ENCODE results near the gene RAB40C. TPM values are rescaled to one million over a fixed set of nuclear protein-coding genes. Genes with fewer than 3 reads are reported as not detected.
A peak's percentile ranks its signal among the peaks of the same experiment; 100 is the strongest.

Gene RAB40C
- total and polyA plus RNA-seq, 9 of the 15 experiments (the other 6 are each of a cell fraction or from before 2014, with no cell fraction given): 0.17 to 23.4 (median 8.7) TPM

DNA sequence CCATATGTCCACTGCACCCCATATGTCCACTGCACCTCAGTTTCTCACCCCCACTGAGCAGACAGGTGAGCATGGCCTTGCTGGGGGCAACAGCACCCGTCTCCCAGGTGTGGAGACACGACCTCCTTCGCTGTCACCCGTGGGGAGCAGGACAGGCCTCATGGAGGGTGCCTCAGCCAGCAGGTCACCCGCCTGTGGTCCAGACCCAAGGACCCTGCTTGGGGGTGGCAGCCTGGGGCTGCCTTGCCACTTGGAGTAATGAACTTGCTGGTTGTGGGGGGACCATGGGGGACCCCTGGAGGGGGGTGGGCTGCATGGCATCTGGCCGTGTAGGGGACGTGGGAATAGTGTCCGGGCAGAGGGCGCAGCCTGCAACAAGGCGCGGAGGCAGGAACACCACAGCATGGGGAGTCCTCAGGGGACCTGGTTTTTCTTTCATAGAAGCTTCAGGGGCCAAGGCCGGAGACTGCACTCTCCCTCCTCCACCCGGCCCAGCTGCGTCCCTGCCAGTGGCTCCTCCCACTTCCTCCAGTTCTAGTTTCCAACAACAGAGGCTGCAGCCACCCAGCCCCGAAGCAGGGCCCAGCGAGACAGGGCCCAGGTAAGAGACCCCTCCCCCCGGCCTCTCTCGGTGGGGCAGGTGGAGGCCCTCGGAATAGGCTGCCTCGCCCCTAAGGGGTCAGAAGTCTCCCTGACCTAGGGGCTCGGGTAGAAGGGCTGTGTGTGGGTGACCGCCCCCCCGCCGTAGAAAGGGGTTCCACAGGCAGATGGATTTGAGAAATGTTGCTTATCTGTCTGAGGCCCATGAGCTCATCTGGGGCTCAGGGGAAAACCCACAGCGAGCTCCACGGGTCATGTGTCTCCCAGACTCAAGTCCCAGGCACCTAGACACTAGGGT, 23.1 kb upstream of the RAB40C start, which contains the start of gene NHLRC4 (continued):
- TF ChIP-seq ZNF668 (CRISPR knock-in tag; IDR thresholded peaks at IDR 0.05) (no peak), ZNF175 (CRISPR knock-in tag; IDR thresholded peaks at IDR 0.05; ENCODE audit: low read depth) (no peak), DMBX1 (CRISPR knock-in tag; IDR thresholded peaks at IDR 0.05; ENCODE audit: borderline replicate concordance) (no peak), STAT5A (IDR thresholded peaks at IDR 0.05; ENCODE audit: borderline replicate concordance, low read length) (no peak), POLR2A (conservative IDR thresholded peaks at IDR 0.05) (no peak), ZNF583 (CRISPR knock-in tag; IDR thresholded peaks at IDR 0.05) (no peak), NFE2L1 (tag; IDR thresholded peaks at IDR 0.05; ENCODE audit: borderline replicate concordance, low read depth) (no peak), KAT8 (IDR thresholded peaks at IDR 0.05; ENCODE audit: low read depth) (no peak)
- TF ChIP-seq, protein P1, sequence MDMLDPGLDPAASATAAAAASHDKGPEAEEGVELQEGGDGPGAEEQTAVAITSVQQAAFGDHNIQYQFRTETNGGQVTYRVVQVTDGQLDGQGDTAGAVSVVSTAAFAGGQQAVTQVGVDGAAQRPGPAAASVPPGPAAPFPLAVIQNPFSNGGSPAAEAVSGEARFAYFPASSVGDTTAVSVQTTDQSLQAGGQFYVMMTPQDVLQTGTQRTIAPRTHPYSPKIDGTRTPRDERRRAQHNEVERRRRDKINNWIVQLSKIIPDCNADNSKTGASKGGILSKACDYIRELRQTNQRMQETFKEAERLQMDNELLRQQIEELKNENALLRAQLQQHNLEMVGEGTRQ (CRISPR knock-in tag; IDR thresholded peaks at IDR 0.05): peak; percentile 54
- TF ChIP-seq, protein P2, sequence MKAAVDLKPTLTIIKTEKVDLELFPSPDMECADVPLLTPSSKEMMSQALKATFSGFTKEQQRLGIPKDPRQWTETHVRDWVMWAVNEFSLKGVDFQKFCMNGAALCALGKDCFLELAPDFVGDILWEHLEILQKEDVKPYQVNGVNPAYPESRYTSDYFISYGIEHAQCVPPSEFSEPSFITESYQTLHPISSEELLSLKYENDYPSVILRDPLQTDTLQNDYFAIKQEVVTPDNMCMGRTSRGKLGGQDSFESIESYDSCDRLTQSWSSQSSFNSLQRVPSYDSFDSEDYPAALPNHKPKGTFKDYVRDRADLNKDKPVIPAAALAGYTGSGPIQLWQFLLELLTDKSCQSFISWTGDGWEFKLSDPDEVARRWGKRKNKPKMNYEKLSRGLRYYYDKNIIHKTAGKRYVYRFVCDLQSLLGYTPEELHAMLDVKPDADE (conservative IDR thresholded peaks at IDR 0.05; ENCODE audit: control insufficient read depth, low read depth, low read length): no peak
- TF ChIP-seq, protein P3, sequence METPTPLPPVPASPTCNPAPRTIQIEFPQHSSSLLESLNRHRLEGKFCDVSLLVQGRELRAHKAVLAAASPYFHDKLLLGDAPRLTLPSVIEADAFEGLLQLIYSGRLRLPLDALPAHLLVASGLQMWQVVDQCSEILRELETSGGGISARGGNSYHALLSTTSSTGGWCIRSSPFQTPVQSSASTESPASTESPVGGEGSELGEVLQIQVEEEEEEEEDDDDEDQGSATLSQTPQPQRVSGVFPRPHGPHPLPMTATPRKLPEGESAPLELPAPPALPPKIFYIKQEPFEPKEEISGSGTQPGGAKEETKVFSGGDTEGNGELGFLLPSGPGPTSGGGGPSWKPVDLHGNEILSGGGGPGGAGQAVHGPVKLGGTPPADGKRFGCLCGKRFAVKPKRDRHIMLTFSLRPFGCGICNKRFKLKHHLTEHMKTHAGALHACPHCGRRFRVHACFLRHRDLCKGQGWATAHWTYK (CRISPR knock-in tag; IDR thresholded peaks at IDR 0.05): no peak
- TF ChIP-seq, protein P4, sequence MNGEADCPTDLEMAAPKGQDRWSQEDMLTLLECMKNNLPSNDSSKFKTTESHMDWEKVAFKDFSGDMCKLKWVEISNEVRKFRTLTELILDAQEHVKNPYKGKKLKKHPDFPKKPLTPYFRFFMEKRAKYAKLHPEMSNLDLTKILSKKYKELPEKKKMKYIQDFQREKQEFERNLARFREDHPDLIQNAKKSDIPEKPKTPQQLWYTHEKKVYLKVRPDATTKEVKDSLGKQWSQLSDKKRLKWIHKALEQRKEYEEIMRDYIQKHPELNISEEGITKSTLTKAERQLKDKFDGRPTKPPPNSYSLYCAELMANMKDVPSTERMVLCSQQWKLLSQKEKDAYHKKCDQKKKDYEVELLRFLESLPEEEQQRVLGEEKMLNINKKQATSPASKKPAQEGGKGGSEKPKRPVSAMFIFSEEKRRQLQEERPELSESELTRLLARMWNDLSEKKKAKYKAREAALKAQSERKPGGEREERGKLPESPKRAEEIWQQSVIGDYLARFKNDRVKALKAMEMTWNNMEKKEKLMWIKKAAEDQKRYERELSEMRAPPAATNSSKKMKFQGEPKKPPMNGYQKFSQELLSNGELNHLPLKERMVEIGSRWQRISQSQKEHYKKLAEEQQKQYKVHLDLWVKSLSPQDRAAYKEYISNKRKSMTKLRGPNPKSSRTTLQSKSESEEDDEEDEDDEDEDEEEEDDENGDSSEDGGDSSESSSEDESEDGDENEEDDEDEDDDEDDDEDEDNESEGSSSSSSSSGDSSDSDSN (IDR thresholded peaks at IDR 0.05; ENCODE audit: borderline replicate concordance in 1 of 2, low read depth in 2 of 2, low read length in 2 of 2): peak; percentile 24 to 37; a peak in 1 of 4 replicates
- TF ChIP-seq, protein P5, sequence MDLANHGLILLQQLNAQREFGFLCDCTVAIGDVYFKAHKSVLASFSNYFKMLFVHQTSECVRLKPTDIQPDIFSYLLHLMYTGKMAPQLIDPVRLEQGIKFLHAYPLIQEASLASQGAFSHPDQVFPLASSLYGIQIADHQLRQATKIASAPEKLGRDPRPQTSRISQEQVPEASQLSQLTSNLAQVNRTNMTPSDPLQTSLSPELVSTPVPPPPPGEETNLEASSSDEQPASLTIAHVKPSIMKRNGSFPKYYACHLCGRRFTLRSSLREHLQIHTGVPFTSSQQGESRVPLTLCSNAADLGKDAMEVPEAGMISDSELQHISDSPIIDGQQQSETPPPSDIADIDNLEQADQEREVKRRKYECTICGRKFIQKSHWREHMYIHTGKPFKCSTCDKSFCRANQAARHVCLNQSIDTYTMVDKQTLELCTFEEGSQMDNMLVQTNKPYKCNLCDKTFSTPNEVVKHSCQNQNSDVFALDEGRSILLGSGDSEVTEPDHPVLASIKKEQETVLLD (IDR thresholded peaks at IDR 0.05): peak; percentile 64; the same call in 1 of the 2 replicates
- TF ChIP-seq, protein P6, sequence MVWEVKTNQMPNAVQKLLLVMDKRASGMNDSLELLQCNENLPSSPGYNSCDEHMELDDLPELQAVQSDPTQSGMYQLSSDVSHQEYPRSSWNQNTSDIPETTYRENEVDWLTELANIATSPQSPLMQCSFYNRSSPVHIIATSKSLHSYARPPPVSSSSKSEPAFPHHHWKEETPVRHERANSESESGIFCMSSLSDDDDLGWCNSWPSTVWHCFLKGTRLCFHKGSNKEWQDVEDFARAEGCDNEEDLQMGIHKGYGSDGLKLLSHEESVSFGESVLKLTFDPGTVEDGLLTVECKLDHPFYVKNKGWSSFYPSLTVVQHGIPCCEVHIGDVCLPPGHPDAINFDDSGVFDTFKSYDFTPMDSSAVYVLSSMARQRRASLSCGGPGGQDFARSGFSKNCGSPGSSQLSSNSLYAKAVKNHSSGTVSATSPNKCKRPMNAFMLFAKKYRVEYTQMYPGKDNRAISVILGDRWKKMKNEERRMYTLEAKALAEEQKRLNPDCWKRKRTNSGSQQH (CRISPR knock-in tag; IDR thresholded peaks at IDR 0.05): no peak
- TF ChIP-seq, protein P7, sequence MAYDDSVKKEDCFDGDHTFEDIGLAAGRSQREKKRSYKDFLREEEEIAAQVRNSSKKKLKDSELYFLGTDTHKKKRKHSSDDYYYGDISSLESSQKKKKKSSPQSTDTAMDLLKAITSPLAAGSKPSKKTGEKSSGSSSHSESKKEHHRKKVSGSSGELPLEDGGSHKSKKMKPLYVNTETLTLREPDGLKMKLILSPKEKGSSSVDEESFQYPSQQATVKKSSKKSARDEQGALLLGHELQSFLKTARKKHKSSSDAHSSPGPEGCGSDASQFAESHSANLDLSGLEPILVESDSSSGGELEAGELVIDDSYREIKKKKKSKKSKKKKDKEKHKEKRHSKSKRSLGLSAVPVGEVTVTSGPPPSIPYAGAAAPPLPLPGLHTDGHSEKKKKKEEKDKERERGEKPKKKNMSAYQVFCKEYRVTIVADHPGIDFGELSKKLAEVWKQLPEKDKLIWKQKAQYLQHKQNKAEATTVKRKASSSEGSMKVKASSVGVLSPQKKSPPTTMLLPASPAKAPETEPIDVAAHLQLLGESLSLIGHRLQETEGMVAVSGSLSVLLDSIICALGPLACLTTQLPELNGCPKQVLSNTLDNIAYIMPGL (CRISPR knock-in tag; IDR thresholded peaks at IDR 0.05): no peak
